NCI-H2029 (cell line): ENCODE results near the gene R3HDM2.
A peak's percentile ranks its signal among the peaks of the same experiment; 100 is the strongest.
"Not testable (repeated sequence)": the region's sequence is repeated elsewhere in the genome, so short reads cannot be mapped to it uniquely, and the experiment has no call there.

Experiments
- DNase-seq: peaks from one replicate; lab custom pipeline; 2025; lab: John Stamatoyannopoulos, UW

R3HDM2 gene

GRCh38 chr12:57330992-57331391 is 99.9 kb downstream of the R3HDM2 start:
- DNase-seq, result no peak

DNA sequence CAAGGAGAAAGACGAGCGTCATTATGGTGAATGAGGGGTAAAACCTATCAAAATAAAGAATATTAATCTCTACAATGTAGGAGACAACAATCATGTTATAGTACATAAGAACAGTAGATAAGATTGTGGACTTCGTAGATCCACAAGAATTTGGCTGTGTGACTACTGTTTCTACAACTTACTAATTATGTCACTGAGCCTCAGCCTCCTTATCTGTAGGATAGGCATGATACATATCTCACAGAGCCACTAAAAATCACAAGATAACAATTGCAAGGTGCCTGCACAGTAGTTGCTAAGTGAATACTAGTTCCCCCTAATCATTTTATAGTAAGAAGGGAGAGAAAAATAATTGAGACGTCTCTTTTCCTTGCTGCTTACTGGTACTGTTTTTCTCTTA is 101.6 kb downstream of the R3HDM2 start:
- no peak for DNase-seq

GRCh38 chr12:57325395-57325794 is 105.4 kb downstream of the R3HDM2 start:
- DNase-seq, result no peak

- no peak for DNase-seq
Observed at GRCh38 chr12:57323416-57323815, 107.4 kb downstream of the R3HDM2 start.

DNA sequence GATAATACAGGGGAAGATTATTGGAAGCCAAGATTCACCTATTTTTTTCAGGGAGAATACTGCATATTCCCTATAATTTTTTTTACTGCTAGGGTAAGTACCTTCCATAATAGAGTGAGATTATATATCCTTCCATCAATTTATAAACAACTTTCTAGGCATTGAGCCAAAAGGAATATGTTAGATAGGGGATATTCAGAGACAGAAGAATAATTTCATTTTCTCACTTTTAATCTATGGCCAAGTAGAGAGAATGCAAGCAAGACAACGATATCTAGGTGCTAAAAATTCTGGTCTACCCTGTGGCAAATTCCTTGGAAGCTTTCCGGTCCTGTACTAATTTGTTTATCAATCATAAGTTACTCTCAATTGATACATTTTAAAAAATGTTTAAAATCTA is 110.2 kb downstream of the R3HDM2 start:
- DNase-seq, result no peak

DNA sequence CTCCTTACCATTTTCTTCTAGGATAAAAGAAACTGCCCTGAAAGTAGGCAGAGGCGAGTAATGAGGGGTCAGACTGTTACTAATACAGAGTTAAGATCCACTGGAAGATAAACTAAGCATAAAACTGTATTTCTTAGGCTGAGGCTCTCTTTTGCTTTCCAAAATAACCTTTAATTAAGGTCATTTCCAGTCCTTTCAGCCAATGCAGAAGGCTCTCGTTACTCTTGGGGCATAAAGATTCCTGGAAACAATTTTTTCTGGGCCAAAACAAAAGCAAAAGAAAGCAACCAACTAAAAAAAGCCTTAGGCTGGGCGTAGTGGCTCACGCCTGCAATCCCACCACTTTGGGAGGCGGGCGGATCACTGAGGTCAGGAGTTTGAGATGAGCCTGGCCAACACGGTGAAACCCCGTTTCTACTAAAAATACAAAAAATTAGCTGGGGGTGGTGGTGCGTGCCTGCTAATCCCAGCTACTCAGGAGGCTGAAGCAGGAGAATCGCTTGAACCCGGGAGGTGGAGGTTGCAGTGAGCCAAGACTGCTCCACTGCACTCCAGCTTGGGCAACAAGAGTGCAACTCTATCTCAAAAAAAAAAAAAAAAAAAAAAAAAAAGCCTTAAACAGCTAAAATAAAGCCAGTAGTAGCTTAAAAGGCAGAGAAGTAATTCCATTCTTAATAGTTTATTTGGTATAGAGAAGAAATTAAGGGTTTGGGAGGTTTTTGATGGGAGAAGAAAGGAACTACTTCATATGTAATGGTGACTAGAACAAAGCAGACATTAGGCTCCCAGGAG is 111.0 kb downstream of the R3HDM2 start:
- DNase-seq, result no peak

DNA sequence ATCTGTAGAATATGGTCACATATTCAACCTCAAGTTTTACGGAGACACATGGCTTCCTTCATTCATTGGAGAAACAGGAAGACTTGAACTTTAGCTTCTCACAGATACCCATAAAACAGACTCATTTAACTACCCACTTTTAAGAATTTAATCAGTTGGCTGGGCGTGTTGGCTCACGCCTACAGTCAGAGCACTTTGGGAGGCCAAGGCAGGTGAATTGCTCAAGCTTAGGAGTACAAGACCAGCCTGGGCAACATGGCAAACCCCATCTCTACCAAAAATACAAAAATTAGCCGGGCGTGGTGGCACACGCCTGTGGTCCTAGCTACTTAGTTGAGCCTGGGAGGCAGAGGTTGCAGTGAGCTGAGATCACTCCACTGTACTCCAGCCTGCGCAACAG is 115.2 kb downstream of the R3HDM2 start:
- no peak for DNase-seq

DNA sequence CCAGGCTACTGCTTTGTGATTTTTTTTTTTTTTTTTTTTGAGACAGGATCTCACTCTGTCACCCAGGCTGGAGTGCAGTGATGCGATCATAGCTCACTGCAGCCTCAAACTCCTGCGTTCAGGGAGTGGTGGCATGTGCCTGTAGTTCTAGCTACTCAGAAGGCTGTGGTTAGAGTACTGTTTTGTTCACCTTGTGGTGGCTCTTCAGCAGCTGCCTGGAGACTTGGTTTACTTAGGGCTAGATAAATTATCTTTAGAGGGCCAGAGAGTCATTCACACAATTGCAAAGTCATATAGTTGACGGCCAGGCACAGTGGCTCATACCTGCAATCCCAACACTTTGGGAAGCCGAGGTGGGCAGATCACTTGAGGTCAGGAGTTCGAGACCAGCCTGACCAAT is 118.6 kb downstream of the R3HDM2 start:
- not testable (repeated sequence) for DNase-seq

- DNase-seq, result no peak
Observed at GRCh38 chr12:57309420-57309819, 121.4 kb downstream of the R3HDM2 start.

DNA sequence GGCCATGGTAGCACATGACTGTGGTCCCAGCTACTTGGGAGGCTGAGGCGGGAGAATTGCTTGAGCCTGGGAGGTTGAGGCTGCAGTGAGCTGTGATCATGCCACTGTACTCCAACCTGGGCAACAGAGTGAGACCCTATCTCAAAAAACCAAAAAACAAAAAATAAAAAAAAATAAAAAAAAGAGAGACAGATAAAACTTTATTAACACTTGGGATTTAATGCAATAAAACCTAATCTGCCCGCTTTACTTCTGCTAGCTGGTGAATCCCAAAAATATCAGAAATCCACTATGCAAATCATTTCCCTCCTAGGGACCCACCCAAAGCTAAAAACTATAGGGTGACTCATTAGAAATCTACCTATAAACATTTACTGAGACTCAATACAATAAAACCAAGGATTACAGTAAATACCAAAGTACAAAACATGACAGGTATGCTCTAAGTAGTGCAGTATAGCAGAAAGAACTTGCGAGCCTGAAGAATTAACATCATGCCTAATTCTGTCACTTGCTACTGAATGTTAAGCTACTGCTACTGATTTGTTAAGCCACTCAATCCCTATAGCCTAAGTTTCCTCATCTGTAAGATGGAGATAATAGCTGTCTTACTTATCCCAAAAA is 129.8 kb downstream of the R3HDM2 start:
- no peak for DNase-seq

GRCh38 chr12:57299514-57300016 is 131.3 kb downstream of the R3HDM2 start:
- peak; percentile 25 for DNase-seq

- DNase-seq, result no peak
Observed at GRCh38 chr12:57296291-57296690, 134.6 kb downstream of the R3HDM2 start.

- DNase-seq, result not testable (repeated sequence)
Observed at GRCh38 chr12:57282073-57282472, 148.8 kb downstream of the R3HDM2 start.

DNA sequence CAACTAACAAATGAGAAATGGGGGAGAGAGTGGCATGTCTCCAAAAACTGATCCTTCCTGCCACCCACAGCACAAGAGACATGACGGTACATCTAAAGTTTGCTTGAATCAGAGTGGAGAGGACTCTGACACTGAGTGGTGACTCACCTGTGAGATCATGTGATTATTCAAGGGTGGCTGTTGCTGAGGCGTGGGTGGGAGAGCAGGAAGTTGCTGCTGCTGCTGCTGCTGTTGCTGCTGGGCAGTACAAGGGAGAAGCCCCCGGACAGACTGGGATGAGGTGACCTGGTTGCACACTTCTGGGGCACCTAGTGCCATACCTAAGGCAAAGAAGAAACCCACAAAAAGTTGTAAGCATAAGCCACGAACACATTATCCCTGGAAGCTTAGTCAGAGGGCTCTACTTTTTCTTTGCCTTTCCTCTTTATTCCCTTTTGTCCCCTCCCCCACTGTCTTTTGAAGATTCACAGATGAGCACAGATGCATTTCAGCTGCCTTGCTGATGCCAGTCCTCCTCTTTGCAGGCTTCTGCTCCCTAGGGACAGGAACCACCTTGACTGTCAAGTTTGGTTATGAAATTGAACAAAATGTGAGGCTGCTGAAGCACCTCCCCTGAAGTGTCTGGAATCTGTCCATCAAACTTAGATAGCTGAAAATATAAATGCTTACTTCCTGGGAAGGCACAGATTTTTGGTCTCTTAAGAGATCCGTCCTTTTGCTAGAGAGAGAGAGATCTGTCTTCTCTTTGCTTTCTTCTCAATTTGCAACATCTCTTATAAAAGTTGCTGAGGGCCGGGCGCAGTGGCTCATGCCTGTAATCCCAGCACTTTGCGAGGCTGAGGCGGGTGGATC is 150.4 kb downstream of the R3HDM2 start:
- DNase-seq, result peak; percentile 65

DNA sequence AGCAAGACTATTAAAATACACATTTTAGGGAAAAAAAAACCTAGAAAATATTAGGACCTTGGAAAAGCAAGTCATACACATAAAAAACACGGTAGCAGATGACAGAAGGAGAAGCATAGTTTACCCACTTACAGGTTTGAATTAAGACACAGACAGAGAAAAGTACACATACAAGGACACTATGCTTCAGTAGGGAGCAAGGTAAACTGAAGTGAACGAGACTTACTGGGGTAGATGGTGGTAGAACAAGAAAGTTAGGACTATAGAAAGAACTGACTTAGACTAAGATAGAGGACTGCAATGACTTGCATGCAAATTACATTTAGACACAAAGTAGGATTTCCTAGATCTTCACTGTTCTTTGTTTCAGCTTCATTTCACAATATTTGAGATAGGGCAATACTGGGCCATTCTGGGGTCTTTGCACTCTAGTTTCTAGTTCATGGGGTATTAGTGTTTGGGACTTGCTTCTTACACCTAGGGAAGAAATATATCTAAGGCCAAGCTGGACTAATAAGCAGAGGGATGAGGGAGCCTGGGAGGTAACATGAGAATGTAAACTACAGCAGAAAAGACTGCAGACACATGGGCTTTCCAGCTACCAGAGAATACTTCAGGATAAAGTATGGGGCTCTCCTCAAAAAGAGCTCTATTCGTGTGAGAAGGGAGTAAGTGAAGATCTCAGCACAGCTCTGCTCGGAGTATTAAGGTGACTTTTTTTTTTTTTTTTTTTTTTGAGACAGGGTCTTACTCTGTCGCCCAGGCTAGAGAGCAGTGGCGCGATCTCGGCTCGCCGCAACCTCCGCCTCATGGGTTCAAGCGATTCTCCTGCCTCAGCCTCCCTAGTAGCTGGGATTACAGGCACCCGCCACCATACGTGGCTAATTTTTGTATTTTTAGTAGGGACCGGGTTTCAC is 152.1 kb downstream of the R3HDM2 start:
- DNase-seq, result no peak

DNA sequence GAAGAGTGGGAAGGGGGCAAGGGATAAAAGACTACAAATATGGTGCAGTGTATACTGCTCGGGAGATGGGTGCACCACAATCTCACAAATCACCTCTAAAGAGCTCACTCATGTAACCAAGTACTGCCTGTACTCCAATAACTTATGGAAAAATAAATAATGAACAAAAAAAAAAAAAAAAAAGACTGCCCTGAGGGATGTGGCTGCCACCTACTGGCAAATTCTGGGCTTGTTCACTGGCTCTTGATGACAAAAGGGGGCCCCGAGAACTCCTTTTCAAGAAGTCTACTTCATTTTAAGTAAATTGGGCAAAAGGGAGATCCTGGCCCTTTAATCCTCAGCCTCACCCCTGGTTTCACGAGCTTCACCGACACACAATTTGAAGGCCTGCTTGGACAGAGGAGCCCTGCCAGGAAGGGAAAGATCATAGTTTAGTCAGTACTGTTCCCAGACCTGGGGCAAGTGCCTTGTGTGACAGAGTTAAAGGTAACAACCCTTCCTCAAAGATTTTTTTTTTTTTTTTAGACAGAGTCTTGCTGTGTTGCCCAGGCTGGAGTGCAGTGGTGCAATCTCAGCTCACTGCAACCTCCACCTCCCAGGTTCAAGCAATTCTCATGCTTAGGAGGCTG is 153.8 kb downstream of the R3HDM2 start:
- no peak for DNase-seq

DNA sequence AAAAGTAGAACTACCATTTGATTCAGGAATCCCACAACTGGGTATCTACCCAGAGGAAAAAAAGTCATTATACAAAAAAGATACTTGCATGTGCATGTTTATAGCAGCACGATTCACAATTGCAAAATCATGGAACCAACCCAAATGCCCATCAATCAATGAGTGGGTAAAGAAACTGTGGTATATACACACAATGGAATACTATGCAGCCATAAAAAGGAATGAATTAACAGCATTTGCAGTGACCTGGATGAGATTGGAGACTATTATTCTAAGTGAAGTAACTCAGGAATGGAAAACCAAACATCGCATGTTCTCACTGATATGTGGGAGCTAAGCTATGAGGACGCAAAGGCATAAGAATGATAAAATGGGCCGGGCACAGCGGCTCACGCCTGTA is 154.6 kb downstream of the R3HDM2 start:
- DNase-seq, result not testable (repeated sequence)

DNA sequence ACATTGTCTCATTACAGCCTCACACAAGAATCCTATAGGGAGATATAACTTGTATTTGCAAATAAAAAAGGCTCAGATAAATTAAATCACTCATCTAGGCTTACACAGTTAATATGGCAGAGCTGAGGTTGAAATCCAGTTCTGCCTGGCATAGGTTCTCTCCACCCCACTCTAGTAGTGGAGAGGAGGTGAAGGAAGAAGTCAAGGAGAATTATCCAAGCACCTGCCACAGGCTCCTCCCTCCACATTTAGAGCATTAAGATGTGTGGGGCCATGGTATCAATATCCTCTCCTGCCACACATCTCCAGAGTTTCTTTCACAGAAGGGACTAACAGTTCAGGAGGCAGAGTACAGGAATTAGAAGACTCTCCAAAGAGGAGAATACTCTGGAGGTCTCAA is 157.3 kb downstream of the R3HDM2 start:
- DNase-seq, result no peak

GRCh38 chr12:57272337-57273151 is 158.3 kb downstream of the R3HDM2 start:
- peak; percentile 24 for DNase-seq

DNA sequence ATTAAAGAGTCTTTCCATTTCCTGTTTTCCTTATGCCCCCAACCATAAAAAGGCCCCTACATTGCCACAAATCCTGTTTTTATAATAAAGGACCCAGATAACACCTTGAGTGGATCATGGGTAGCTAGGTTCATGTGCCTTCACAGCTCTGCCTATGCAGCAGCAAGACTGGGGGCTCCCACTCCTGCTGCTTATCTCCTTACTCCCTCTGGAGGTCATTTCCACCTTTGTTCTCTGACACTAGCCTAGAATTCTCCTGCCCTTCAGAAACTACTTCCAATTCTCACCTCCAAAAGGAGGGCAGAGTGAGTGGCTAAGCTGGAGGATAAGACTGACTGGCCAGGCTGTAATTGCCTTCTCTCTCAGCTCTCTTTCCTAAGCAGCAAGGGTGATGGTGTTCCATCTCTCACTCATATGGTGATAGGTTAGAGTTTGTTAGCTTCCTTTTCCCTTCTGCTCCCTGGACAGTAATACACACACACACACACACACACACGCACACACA is 159.8 kb downstream of the R3HDM2 start:
- DNase-seq, result no peak
